OCI-M2 (cell line): ENCODE measurements around the gene SAMHD1.
"Not testable (repeated sequence)": the region's sequence is repeated elsewhere in the genome, so short reads cannot be mapped to it uniquely, and the experiment has no call there.

Source experiments
- DNase-seq: peaks from one replicate; lab custom pipeline; 2025; ENCODE audit not compliant: unreplicated experiment; lab: John Stamatoyannopoulos, UW

Gene SAMHD1

DNA sequence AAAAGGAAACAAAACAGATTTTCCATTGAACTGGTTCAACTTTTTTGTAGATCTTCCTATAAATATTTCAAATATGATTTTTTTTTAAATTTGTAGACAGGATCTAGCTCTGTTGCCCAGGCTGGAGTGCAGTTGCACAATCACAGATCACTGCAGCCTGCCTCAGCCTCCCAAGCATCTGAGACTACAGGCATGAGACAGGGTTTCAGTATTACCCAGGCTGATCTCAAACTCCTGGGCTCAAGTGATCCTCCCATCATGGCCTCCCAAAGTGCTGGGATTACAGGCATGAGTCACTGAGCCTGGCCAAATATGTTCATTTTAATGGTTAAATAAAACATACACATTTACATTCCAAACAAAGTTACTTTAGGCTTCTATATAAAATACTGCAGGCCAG, 33.6 kb downstream of the SAMHD1 start:
- DNase-seq = no peak

DNA sequence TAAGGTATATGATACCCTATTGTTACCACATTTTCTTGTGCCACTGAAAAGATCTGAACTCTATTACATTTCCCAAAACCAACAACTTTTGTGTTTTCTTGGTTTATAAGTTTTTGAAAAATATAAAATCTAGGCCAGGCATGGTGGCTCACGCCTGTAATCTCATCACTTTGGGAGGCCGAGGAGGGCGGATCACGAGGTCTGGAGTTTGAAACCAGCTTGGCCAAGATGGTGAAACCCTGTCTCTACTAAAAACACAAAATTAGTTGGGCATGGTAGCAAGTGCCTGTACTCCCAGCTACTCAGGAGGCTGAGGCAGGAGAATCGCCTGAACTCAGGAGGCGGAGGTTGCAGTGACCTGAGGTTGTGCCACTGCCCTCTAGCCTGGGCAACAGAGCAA, 34.3 kb downstream of the SAMHD1 start:
- DNase-seq = no peak

DNA sequence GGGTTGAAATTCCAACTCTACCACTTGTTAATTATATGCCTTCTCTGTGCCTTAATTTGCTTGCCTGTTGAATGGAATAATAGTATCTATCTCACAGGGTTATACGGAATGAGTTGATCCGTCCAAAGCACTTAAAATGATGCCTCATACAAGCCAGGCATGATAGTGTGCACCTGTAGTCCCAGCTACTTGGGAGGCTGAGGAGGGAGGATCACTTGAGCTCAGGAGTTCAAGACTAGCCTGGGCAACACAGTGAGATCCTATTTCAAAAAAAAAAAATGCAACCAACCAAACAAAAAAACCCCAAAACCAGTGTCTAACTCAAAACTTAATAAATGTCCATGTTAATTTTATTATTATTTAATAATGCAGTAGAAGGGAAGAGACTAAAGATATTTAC, 35.3 kb downstream of the SAMHD1 start:
- DNase-seq = no peak

DNA sequence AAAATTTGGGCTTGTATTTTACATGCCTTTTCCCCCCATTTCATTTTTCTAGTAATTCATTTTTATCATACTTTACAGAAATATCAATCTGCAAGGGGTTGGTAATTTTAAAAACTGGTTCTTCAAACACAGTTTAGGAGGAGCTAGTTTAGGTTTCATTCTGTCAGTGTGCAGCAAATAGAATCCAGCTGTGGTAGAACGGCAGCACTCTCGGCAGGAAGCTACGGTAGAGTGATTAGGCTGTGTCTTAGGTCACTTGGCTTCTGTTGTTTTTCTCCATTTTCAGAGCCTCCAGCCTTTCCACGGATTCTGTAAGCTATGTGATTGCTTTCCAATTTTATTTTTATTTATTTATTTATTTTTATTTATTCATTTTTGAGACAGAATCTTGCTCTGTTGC, 42.9 kb downstream of the SAMHD1 start:
- no peak for DNase-seq

DNA sequence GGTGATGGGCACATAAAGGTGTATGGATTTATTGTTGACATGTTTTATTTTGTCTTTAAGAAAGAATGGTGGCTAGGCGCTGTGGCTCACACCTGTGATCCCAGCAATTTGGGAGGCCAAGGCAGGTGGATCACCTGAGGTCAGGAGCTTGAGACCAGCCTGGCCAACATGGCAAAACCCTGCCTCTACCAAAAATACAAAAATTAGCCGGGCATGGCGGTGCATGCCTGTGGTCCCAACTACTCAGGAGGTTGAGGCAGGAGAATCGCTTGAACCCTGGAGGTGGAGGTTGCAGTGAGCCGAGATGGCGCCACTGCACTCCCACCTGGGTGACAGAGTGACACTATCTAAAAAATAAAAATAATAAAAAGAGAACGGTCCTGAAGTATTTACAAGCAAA, 45.4 kb downstream of the SAMHD1 start:
- DNase-seq = not testable (repeated sequence)

DNA sequence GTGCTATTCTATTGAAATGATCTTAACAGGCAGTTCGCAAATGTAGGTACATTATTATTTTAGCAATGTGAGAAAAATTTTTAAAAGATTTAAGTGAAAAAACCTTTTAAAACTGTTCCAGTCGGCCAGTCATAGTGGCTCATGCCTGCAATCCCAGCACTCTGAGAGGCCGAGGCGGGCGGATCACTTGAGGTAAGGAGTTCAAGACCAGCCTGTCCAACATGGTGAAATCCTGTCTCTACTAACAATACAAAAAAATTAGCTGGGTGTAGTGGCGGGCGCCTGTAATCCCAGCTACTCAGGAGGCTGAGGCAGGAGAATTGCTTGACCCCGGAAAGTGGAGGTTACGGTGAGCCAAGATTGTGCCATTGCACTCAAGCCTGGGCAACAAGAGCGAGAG, 45.9 kb downstream of the SAMHD1 start:
- DNase-seq = not testable (repeated sequence)

DNA sequence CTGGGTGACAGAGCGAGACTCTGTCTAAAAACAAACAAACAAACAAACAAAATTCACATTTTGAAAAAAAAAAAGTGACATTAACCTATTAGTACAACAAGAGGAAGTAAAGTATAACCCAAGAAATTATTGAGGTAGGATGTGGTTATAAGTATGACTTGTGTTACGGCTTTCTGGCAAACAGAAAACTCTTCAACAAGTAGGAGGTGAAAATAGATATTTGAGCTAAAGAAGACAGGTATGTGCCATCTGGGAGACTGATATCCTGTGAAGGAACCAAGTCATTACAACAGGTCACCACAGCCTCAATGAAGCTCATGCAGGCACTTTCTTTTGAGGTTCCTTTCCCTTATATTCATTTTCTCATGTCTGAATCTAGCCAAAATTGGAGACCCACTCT, 46.8 kb downstream of the SAMHD1 start:
- DNase-seq = no peak

DNA sequence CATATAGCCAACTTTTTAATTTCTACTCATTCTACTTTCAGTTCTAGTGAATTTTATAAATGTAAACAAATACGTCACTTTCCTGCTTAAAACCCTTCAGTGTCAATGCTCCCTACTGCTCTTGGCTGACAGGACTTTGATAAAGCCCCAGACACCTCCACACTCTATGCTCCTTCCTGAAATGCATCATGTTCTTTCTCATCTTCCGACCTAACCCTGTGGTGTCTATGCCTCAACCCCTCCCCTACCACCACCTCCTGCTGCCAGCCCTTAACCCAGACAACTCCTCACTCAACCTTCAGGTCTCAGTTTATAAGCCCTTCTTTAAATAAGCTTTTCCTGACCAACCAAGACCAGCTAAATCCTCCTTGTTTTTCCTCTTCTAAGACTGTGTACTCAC, 56.5 kb downstream of the SAMHD1 start:
- DNase-seq = no peak

DNA sequence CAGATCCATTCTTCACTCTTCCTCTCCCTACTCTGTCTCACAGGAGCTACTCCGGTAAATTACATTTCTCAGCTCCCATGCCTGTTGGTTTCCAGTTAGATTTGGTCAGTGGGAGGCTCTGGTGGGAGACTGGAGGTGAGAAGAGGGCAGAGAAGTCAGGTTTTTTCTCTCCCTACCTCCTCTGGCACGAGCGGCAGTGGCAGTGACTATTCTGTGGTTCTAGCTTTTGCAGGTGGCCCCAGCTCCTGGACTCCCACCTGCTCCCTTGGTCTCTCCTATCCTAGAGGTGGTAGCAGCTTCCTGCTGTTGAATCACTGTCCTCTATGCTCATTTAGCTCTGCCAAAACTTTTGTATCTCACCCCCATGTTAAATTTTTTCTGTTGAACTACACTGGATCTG, 57.7 kb downstream of the SAMHD1 start:
- no peak for DNase-seq

DNA sequence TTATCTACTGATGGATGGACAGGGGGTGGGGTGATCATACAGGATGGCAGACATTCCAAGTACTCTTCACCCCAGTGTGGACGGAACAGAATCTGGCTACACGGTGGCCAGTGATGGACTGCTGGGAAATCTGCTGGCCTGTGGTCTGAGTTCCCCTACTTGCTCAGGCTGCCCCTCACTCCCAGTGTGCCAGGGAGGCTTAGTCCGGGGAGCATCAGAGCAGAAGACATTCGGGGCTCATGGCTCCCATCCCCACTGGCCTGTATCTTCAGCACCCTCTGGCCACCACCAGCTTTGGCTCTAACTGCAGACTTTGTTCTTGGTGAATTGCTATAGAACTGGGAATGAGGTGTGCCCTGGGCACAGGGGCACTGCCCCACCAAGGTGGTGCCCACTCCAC, 60.3 kb downstream of the SAMHD1 start:
- DNase-seq = no peak

DNA sequence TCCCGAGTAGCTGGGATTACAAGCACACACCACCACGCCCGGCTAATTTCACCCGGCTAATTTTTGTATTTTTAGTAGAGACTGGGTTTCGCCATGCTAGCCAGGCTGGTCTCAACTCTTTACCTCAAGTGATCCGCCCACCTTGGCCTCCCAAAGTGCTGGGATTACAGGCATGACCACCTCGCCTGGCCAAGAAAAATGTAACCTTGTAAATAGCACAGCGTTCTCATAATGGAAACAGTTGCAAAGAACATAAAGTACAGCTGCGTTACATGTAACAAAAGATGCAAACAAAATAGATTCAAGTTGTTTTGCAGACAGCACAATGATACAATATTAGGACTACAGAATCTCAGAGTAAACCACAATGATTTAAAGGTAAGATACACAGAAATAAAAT, 60.9 kb downstream of the SAMHD1 start:
- no peak for DNase-seq

DNA sequence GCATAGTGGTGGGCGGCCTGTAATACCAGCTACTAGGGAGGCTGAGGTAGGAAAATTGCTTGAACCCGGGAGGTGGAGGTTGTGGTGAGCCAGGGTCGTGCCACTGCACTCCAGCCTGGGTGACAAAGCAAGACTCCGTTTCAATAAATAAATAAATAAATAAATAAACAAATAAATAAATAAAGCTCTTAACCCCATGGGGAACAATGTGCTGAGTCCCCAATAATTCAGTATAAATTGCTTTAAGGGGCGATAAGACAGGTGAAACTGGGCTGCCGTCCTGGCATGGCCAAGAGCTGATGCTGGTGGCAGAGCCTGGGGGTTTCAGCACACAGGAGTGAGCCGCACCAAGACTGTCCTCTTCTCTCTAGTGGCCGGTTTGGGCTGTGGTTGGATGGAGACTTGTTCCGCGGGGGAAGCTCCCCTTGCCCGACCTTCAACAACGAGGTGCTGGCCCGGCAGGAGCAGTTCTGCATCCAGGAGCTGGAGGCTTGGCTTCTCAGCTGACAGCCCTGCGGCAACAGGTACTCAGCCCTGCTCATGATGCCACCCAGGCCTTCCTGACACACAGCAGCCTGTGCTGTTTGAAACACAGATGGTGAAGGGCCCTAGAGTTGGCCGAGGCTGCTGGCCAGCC, 62.5 kb downstream of the SAMHD1 start:
- no peak for DNase-seq

DNA sequence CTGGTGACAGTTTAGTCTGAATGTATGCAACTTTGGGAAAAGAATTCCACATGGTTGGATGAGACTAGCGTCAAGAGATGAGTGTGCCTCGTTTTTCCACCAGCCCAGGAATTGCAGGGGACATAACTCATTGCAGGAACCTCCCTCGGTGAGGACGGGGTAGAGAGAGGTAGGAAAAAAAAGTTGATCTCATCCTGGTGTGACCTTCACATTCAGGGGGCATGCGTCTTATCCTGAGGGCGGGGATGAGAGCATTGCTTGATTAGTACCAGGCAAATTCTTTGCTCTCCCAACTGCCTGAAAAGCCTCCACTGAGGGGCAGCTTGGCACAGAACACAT, 63.8 kb downstream of the SAMHD1 start:
- no peak for DNase-seq

DNA sequence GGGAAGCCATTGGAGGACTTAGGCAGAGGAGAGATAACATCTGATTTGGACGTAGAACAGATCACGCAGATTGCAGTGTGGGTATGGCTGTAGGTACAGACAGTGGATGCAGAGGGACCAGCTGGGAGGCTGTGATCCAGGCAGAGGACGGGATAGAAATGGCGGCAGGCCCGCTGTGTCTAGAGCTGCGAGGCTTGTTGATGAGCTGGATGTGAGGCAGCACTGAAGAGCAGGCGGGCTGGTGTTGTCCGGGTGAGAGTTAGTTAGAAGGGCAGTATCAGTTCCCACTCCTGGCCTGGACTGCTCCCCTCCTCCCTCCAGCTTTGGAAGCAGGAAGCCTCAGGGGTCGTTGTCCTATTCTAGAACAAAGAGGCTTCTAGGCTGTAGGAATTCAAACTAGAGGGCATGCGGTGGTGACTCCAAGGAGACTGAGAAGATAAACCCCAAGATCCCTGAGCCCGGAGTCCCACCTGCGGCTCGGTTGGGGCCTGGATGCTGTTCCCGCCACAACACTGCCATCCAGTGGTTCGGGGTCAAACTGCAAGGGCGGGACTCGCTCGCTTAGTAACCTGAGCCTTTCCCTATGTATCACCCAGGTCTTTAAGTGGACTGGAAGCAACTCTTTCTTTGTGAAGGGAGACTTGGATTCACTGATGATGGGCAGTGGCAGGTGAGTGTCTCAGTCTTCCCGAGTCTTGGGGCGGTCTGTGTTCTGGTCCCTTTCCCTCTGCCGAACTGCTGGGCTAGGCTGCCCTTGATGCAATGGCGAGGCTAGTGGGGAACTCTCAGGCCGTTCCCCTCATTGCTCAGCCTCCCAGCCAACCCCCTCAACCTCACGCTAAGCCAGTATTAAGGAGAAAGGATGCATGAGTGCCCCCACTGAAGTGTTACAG, 64.4 kb downstream of the SAMHD1 start:
- DNase-seq = peak; percentile 82

DNA sequence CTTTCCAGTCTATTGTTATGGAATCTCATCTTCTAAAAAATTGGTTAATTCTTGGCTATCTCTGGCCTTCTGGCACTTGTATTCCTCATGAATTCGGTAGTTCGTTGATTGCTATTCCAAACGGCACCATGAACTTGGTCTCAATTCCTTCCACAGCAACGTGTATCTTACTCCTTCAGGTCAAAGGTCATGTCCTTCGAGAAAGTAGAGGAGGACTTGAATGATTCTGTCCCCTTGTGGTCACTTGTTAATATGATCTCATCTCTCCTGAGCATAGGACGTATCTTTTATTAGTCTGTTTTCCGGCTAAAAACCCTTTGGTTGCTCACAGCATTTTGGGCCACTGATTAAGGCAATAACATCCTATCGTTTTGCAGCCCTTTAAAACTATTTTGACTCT, 66.2 kb downstream of the SAMHD1 start:
- no peak for DNase-seq

DNA sequence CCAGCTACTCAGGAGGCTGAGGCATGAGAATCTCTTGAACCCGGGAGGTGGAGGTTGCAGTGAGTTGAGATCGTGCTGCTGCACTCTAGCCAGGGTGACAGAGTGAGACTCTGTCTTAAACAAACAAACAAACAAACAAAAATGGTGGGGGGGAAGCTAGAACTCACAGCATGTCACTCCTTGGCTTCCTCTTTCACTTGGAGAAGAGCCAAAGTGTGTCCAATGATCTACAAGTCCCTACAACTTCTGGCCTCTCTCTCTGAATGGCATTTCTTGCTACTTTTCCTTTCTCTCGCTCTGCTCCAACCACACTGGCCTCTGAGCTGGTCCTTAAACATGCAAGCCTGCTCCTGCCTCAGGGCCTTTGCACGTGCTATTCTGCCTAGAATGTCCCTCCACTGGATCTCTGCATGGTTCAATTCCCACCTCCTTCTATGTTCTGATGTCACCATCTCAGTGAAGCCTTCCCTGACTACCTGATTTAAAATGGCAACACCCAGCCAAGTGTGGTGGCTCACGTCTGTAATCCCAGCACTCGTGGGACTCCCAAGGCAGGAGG, 67.5 kb downstream of the SAMHD1 start:
- no peak for DNase-seq

DNA sequence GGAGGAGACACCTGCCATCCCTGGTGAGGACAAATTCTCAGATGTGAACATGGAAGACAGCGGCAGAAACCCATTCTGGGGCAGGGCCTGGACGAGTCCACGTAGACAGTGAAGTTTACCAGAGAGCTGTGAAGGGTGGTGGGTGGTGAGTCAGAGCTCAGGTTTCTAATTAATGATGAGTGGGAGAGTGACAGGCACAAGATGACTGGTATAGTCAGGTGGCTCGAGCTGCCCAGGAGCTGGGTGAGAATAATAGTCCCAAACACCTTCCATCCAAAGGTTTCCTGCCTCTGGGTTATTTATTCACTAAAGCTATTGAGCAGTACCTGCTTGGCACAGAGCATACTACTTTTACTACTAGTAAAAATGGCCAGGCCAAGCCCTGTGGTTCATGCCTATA, 69.6 kb downstream of the SAMHD1 start:
- DNase-seq = no peak

DNA sequence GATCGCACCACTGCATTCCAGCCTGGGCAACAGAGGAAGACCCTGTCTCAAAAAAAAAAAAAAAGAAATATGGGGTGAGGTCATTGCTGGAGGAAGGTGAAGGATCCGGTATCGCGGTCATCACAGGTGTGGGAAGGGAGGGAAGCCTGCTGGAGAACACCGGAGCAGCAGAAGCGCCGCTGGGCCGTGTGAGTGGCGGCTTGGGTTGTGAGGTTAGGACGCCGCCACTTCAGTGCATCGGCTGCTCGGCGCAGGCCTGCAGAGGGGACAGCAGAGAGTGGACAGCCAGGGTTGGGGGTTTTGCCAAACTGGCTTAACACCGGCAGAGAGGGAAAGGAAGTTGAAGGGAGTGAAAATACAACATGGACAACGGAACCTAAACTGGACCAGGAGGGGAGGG, 70.2 kb downstream of the SAMHD1 start:
- no peak for DNase-seq

DNA sequence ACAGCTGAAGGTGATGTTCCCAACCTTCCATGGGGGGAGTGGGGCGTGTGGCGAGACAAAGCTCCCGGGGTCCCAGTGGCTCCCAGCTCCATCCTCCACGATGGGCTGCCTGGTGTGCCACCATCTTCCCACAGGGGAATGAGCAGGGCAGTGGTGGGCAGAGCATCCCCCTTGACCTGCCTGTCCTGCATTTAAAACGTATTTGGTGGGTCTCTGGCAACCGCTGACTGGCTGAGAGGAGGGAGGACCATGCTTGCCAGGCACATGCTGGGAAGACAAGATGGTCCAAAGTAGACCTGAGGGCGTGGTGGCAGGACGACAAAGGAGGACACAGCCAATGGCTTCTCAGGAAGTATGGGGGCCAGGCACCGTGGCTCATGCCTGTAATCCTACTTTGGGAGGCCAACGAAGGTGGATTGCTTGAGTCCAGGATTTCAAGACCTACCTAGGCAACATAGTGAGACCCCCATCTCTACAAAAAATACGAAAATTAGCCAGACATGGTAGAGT, 70.7 kb downstream of the SAMHD1 start:
- no peak for DNase-seq

DNA sequence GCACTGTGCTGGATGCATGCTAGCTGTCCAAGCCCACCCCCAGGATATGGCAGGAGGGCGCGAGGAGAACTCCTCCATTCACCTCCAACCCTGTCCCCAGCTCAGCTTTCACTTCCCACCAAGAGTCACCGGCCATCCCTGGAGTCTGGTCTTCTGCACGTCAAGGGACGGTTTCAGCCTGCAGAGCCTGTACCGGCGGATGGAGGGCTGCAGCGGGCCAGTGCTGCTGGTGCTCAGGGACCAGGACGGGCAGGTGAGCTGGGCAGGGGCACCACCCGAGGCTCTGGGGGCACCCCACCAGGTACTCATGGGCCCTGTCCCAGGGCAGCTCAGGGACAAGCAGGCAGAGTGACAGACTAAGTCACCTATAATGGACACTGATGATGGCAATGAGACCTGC, 72.6 kb downstream of the SAMHD1 start:
- DNase-seq = no peak

DNA sequence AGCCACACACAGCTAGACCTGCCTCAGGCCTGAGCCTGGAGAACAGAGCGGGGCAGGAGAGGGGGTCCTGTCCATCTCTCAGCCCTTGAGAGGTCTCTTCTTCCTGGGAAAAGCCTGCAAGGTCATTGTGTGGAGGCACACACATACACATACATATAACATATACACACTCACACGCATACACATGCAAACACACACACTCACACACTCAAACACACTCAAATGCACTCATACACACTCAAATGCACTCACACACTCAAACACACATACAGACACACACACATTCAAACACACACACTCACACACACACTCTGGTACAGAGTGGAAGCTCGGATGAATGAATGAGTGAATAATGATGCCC, 75.1 kb downstream of the SAMHD1 start:
- DNase-seq = no peak

DNA sequence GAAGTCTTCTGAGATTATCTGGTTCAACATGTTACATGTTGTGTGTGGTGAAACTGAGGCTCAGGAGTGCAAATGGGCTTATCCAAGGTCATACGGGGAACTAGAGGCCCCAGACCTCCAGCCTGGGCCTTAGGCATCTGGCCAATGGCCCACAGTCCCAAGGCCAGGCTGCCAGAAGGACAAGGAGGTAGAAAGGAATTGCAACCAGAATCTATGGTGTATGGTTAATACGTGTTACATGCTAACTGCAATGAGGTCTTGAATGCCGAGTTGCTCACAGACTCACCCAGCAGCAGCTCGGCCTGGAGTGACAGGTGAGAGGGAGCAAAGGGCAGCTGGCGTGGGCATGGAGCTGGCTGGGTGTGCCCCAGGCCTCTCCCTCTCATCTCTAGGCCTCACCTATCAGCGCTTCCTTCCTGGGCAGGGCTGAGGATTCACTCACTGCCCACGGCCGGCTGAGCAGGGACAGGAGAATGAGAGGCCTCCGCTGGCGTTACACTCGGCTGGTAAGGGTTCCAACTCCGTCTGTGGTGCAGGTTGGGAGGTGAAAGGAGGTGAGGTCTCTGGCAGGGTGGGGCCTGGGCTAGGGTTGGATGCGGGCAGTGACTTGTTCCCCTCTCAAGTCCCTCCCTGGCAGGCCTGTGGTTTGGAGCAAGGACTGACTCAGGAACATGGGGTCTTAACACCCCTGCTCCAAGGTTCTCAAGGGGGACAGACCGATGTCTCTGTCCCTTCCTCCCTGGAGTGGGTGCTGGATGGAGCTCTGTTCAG, 75.6 kb downstream of the SAMHD1 start, which contains the start of gene TLDC2:
TLDC2 (plus strand) TSS at position 437 of the 771 bp plus-strand sequence; CDS start at position 474, 37 bp downstream.
- DNase-seq = no peak
